Anterior cingulate cortex (tissue), 58 donors: Measurements from ENCODE around the gene LENG9.

Source experiments
- DNase-seq, 58 donors: peaks; one replicate each; lab custom pipeline; 2025; lab: John Stamatoyannopoulos, UW

The LENG9 gene

DNA sequence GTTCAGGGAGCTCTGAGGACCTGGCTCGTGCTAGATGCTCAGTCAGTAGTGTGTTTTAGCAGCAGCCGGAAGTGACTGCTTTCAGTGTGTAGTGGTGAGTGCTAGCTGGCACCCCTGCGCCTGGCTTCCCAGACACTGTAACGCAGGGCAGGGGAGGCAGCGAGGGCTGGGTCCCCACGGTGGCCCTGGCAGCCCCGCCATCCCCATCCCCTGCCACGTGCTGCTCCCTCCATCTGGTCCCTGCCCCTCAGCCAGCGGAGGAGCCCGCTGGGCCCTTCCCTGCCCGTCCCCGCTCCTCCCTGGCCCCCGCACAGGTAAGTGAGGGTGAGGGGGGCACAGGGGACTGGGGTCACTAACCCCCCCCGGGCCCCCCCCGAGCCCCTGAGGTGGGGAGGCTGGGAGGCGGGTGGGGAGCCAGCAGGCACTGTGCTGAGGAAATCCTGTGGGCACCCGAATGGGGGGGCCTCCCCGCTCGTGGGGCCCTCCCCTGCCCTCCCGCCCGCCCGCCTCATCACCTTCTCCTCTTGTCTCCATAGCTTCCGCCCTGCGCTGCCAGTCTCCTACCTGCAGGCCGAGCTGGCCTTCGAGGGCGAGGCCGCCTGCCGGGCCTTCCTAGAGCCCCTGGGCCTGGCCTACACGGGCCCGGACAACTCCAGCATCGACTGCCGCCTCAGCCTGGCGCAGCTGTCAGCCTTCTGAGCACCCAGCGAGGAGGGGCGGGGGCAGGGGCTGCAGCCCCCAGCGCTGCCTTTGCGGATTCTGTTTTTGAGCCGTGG lies 3.2 kb downstream of the LENG9 start:
- DNase-seq, result no peak

DNA sequence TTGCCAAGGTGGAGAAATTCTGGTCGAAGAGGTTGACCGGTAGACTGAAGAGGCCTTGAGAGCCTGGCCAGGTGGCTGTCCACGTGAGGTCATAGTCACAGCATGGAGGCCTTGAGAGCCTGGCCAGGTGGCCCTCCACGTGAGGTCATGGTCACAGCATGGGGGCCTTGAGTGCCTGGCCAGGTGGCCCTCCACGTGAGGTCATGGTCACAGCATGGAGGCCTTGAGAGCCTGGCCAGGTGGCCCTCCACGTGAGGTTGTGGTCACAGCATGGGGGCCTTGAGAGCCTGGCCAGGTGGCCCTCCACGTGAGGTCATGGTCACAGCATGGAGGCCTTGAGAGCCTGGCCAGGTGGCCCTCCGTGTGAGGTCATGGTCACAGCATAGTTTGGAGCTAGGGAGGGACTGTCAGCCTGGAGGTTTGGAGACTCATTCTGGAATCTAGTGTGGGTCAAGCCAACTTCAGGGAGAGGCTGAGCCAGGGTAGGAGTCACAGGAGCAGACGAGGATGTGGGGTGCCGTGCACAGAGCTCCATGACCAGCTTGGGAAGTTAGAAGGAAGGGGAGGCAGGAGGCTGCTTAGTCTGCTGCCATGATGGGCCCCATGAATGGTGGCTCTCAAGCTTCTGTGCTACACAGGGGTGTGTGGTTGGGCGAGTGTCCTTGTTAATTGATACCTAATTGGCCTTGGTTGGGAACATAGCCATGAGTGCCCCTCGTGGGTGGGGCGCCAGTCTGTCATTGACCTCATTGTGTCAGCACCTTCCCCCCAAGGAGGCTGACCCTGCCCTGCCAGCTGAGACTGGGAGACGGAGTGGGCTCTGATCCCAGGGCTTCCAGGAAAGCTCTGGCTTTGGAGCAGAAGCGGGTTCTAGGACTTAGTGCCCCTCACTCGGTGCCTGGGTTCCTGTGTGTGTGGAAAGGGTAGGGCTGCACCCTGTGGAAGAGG lies 4.0 kb downstream of the LENG9 start:
- DNase-seq, result peak in 2 of 58 donors; percentile 7 to 54

DNA sequence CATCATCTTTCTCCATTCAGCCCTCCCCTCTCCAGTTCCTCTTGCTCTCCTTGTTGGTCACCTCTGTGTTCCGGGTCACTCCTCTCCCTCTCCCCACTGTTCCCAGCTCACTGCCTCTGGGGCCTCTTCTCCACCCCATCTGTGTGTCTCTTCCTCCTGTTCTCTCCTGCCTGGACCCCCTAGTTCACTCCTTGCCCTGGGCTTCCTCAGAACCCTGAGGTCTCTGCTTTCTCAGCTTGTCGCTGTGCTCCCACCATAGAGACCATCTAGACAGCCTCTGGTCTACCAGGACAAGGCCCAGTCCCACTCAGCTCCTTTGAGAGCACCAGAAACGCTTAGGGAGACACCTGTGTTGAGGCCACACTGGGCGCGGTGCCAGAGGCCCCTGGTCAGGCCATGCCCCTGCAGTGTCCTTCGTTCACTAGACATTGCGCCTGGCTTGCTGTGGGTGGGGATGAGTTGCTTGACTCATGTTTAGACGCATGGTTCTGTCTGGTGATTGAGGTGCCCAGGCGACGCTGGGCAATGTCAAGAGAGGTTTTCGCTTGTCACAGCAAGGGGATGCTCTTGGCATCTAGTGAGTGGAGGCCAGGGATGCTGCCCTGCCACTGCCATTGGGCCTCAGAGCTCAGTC lies 4.8 kb downstream of the LENG9 start:
- no peak for DNase-seq

DNA sequence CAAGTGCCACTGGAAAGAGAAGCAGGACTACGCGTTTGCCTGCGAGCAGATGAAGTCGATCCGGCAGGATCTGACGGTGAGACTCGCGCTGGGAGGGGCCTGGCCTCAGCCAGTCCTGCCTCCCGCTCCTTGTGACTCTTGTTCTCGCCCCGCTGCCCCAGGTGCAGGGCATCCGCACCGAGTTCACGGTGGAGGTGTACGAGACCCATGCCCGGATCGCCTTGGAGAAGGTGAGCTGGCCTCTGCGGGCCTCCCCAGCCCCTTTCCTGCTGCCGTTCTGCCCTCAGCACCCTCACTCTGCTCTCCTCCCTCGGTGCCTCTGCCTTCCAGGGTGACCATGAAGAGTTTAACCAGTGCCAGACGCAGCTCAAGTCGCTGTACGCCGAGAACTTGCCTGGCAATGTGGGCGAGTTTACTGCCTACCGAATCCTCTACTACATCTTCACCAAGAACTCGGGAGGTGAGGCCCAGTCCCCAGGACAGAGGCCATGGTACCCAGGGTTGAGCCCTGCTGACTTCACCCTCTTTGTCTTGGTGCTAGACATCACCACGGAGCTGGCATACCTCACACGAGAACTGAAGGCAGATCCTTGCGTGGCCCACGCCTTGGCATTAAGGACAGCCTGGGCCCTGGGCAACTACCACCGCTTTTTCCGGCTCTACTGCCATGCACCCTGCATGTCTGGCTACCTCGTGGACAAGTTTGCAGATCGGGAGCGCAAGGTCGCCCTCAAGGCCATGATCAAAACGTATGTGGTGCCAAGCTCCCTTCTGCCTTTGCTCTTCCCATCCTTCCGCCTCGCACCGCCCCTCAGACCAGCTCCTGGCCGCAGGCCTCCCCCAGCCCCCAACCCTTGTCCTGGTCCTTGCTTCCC lies 5.6 kb downstream of the LENG9 start:
- DNase-seq, result no peak

DNA sequence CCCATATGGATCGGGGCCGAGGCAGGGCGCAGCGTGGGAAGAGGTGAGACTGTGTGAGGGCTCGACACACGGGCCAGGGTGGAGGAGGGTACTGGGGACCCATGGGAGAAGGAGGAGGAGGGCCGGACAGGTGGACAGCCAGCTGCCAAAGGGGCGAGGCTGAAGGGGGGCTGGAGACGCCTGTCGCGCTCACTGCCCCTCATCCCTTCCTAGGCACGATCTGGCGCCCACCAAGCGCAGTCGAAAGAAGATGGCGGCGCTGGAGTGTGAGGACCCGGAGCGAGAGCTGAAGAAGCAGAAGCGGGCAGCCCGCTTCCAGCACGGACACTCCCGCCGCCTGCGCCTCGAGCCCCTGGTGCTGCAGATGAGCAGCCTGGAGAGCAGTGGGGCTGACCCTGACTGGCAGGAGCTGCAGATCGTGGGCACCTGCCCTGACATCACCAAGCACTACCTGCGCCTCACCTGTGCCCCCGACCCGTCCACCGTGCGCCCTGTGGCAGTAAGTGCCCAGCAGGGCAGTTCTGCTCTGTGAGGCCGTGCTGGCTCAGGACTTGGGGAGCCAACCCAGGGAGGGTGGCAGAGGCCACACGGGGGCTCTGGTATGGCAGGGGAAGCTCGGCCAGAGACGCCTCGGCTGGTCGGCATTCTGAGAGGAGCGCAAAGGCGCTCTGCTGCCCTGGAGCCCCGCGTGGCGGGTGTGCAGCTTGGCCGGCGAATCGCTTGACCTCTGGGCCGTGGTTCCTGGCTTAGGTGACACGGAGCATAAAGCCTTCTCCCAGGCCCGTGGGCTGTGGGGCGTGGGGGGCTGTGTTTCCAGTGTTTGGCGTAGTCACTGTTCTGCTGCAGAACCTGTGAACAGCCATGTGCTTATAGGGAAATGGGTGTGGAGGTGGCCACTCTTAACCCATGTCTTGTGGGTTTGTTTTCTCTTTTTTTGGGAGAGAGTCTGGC lies 6.9 kb downstream of the LENG9 start:
- no peak for DNase-seq

DNA sequence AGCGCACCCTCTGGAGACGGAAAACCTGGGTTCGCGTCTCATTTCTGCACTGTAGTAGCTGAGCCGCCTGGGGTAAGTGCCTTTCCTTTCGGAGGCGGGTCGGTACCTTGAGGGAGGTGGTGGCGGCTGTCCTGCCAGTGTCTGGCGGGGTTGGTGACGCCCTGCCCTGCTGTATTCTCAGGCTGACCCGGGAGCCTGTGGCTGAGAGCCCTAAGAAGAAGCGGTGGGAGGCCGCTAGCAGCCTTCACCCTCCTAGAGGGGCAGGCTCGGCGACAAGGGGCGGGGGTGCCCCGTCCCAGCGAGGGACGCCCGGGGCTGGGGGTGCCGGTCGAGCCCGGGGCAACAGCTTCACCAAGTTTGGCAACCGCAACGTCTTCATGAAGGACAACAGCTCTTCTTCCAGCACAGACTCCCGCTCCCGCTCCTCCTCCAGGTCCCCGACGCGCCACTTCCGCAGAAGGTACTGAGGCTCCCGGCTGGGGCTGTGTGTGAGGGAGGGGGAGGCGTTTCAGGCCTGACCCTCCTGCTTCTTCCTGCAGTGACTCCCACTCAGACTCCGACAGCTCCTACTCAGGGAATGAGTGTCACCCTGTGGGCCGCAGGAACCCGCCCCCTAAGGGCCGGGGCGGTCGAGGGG lies 7.7 kb downstream of the LENG9 start:
- no peak for DNase-seq

DNA sequence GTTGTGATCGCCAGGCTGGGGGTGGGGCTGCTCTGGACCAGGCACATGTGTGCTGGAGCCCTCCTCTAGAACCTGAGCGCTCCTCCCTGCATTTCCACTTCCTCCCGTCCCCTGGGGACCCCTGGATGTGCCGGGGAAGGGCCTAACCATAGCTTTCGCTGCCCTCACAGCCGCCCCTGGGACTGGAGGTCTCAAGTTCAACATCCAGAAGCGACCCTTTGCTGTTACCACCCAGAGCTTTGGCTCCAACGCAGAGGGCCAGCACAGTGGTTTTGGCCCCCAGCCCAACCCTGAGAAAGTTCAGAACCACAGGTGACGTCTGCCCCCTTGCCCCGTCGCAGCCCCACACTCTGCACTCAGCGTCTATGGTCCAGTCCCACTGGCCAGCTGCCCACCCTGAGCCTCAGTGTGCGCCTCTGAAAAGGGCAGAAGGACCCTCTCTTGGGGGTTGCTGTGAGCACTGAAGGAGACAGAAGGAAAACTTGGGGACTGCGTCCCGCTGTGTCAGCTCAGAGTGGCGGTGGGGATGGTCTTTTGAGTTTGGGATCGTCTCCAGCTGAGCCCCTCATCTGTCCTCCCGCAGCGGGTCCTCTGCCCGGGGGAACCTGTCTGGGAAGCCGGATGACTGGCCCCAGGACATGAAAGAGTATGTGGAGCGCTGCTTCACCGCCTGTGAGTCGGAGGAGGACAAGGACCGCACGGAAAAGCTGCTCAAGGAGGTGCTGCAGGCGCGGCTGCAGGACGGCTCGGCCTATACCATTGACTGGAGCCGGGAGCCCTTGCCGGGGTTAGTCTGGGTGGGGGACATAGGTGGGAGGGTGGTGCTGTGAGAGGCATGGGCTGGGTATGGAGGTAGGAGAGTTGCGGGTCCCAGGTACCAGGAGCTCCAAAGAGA lies 8.6 kb downstream of the LENG9 start:
- no peak for DNase-seq

DNA sequence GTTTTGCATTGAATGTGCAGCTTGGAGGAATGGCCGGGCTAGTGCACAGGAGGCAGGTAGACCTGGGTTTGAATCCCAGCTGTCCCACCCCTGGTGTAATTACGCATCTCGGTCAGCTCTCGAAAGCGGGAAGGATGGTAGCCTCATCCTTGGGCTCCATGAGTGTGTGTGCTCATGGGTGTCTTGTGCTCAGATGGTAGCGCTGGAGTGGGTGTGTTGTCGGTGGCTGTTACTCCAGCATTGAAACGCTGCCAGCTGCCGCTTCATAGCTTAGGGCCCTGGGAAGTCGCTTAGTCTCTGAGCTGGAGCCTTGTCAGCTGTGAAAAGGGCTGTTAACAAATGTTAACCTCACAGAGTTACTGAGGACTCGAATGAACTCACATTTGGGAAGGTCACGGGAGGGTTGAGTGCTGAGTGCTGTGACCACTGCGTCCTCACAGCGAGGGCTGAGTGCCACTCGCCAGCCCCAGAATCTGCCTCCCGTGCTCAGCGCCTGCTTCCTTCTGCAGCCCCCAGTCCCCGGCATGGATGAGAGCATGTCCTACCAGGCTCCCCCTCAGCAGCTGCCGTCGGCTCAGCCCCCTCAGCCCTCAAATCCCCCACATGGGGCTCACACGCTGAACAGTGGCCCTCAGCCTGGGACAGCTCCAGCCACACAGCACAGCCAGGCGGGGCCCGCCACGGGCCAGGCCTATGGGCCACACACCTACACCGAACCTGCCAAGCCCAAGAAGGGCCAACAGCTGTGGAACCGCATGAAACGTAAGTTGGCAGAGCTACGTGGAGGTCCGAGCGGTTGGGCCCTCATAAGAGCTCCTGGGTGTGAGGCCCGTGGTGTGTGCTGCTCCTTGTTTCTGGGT lies 9.4 kb downstream of the LENG9 start:
- DNase-seq, result peak in 2 of 58 donors; percentile 9 to 17

DNA sequence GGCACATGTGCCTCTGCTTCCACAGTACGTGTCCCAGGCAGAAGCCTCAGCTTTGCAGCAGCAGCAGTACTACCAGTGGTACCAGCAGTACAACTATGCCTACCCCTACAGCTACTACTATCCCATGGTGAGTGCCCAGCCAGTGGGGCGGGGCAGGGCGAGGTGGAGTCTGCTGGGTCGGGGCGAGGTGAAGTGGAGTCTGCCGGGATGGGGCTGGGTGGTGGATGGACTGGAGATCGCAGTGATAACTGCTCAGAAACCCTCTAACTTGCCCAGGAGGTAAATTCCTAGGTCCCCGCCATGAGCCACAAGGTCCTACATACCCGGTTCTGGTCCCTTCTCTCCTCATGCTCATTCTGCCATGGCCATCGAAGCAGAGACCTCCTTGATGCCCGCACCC lies 11.0 kb downstream of the LENG9 start:
- no peak for DNase-seq

DNA sequence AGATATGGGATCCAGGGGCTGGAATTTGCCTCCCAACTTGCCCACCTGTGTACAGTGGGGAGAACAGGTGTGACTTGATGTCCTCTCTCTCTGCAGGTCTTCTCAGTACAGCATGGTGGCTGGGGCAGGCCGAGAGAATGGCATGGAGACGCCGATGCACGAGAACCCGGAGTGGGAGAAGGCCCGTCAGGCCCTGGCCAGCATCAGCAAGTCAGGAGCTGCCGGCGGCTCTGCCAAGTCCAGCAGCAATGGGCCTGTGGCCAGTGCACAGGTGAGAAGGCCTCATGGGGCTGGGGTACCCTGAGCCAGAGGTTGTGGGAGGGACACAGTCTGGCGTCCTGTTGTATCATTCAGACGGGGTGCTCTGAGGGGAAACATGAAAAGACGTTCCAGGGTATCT lies 11.6 kb downstream of the LENG9 start:
- DNase-seq, result no peak

DNA sequence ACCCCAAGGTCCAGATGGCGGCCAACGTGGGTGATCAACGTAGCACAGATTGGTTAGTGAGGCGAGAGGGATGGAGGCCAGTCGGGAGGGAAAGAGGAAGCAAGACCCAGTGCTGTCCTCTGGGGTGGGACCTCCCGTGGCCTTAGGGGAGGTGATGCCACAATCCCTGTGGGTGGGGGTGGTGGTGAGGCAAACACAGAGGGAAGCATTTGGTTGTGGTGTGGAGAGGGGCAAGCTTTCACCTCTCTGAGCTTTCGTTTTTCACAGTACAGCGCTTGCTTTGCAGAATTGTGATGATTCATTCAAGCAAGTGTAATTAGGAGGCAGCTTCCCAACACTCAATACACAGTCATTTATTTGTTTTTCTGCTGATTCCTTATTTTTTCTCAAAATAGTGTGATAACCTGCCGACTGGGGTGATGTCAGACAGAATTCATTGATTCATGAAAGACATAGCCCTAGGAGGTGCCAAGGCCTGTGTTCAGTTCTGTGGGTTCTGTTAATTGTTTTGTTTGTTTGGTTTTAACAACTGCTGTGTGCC lies 12.2 kb downstream of the LENG9 start:
- no peak for DNase-seq

DNA sequence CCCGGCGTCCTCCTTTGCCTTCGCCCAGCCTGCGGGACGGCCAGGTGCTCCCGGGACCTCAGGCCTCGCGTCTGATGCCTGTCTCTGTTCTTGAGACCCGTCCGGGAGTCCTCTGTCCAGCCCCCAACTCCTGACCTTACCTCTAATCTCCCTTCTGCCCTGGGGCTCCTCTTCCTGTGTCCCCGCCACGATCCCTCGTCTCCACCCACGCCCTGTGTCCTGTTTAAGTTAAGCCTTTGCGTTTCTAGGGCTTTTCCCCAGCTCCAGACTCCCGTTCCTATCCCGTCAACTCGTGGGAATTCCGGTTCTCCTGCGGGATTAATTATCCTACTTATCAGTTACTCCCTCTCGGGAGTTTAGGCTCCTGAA lies 13.9 kb downstream of the LENG9 start:
- DNase-seq, result no peak

DNA sequence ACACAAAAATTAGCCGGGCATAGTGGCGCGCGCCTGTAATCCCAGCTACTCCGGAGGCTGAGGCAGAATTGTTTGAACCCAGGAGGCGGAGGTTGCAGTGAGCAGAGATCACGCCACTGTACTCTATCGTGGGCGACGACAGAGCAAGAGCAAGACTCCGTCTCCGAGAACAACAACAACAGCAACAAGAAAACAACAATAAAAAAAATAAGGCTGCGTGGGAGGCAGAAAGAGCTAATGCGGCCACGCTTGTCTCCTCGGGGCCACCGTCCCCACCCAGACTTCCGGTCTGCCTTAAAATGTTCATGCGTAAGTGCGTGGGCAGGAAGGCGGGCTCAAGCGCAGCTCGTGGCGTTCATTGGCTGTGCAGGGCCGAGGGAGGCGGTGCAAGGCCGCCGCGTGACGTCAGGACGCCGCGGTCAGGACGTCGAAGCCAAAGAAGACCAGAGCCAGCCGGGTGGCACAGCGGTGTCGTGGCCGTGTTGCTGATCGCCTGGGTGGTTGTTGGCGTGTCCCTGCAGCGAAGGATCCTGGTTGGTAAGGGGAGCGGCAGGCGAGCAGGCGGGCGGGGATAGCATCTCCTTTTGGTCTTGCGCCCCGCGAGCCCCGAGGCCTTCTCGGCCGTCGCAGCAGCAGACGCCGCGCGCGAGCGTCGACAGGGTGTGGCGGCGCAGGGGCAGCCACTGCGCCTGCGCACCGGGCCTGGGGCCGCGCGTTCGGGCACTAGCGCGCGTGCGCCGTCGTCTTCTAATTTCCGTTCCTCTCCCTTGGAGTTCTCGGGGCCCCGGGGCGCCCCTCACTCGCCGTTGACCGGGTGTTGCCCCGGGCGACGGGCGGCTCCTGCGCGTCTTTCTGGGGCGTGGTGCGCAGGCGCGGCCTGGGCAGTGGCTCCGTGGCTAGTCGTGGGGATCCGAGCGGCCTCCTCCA lies 14.5 kb downstream of the LENG9 start, which contains the start of gene LENG8:
Gene LENG8 (plus strand): TSS at position 426 of the 927 bp plus-strand sequence. CDS start 2,146 bp downstream, outside the sequence.
- peak; percentile 84 to 99 (median 97) for DNase-seq

DNA sequence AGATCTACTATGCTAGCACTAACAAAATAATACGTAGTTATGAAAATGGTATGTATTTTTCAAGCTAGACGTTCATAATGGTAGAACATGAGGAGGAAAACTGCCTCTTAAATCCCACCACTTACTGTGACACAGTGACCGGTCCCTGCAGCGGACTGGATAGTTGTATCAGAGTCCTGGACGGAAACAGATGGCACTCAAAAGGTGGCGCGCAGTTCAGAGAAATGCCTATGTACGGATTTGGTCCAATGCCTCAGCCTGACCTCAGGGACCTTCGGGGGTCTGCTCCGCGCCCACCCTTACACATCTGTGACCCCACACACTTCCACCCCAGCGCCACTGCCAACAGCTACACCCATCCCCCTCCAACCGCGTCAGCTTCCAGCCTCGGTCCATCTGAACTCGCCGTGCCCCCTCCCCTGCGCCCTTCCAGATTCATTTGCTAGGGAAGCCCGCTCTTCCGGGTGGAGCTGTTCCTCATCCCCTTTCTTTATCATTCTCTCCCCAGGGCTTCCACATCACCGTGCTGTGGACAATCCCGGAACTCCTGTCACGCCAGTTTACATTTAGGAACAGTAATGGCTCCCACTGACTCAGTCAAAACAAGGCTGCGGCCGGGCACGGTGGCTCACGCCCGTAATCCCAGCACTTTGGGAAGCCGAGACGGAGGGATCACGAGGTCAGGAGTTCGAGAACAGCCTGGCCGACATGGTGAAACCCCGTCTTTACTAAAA lies 15.4 kb downstream of the LENG9 start:
- peak in 28 of 58 donors; percentile 13 to 78 (median 50) for DNase-seq
